Mesendoderm (in vitro differentiated cells): ENCODE measurements around the gene MRC1.

Experiments
- DNase-seq: peaks from one replicate; pipeline ENCODE4 v3.0.0; 2013
- H2AK5ac ChIP-seq: 2 replicates; pipeline ENCODE4 v1.6.1; 2013; ENCODE audit warnings: low read length, inconsistent platforms
- H2BK120ac ChIP-seq: 2 replicates; pipeline ENCODE4 v1.6.1; 2013; ENCODE audit warnings: low read depth, mild to moderate bottlenecking, low read length, moderate library complexity, mixed read lengths
- H2BK15ac ChIP-seq: replicated peaks from 2 replicates; pipeline ENCODE4 v1.6.1; 2013; ENCODE audit warnings: low read depth, mild to moderate bottlenecking, moderate library complexity
- H2BK5ac ChIP-seq: 2 replicates; pipeline ENCODE4 v1.6.1; 2013; ENCODE audit warnings: low read length, inconsistent platforms
- H3K18ac ChIP-seq: 2 replicates; pipeline ENCODE4 v1.6.1; 2013; ENCODE audit warnings: mild to moderate bottlenecking, low read length, mixed read lengths
- H3K23ac ChIP-seq: one replicate; pipeline ENCODE4 v1.6.1; 2013; ENCODE audit warnings: low read length
- H3K27ac ChIP-seq: 2 replicates; pipeline ENCODE4 v1.5.1; 2013; ENCODE audit warnings: low read depth, mild to moderate bottlenecking, inconsistent platforms, low read length, moderate library complexity
- H3K27me3 ChIP-seq: 2 replicates; pipeline ENCODE4 v1.6.1; 2013; ENCODE audit warnings: low read length, control low read depth, mild to moderate bottlenecking, inconsistent platforms; ENCODE audit not compliant: insufficient read depth, poor library complexity
- H3K36me3 ChIP-seq: 2 replicates; pipeline ENCODE4 v1.6.1; 2013; ENCODE audit warnings: low read length, inconsistent platforms; ENCODE audit not compliant: control insufficient read depth, insufficient read depth
- H3K4ac ChIP-seq: one replicate; pipeline ENCODE4 v1.6.1; 2013; ENCODE audit warnings: low read depth, mild to moderate bottlenecking, low read length, moderate library complexity
- H3K4me1 ChIP-seq: 2 replicates; pipeline ENCODE4 v1.6.1; 2013; ENCODE audit warnings: low read depth, low read length, inconsistent platforms; ENCODE audit not compliant: control insufficient read depth
- H3K4me2 ChIP-seq: 2 replicates; pipeline ENCODE4 v1.6.1; 2013; ENCODE audit warnings: low read length
- H3K4me3 ChIP-seq: 2 replicates; pipeline ENCODE4 v1.5.1; 2013; ENCODE audit warnings: mild to moderate bottlenecking, low read length
- H3K56ac ChIP-seq: one replicate; pipeline ENCODE4 v1.6.1; 2013; ENCODE audit warnings: low read length
- H3K79me1 ChIP-seq: 2 replicates; pipeline ENCODE4 v1.6.1; 2013; ENCODE audit warnings: low read length, inconsistent platforms
- H3K79me2 ChIP-seq: 2 replicates; pipeline ENCODE4 v1.6.1; 2013; ENCODE audit warnings: mild to moderate bottlenecking, low read length; ENCODE audit not compliant: control insufficient read depth, insufficient read depth
- H3K9ac ChIP-seq: 2 replicates; pipeline ENCODE4 v1.6.1; 2013; ENCODE audit warnings: low read length, inconsistent platforms
- H4K5ac ChIP-seq: one replicate; pipeline ENCODE4 v1.6.1; 2013; ENCODE audit warnings: low read length
- H4K8ac ChIP-seq: one replicate; pipeline ENCODE4 v1.6.1; 2013; ENCODE audit warnings: low read depth, mild to moderate bottlenecking, control low read depth, low read length, moderate library complexity
- WGBS: extraction: QIAGEN DNeasy Blood & Tissue Kit; methylation state at CpG from one replicate; pipeline ENCODE4 v1.1.7; 2013; ENCODE audit warnings: low lambda C conversion rate, missing lambda C conversion rate; ENCODE audit not compliant: insufficient coverage; ENCODE audit errors: extremely low coverage; 5-methylcytosine and 5-hydroxymethylcytosine counted together

MRC1 gene

DNA sequence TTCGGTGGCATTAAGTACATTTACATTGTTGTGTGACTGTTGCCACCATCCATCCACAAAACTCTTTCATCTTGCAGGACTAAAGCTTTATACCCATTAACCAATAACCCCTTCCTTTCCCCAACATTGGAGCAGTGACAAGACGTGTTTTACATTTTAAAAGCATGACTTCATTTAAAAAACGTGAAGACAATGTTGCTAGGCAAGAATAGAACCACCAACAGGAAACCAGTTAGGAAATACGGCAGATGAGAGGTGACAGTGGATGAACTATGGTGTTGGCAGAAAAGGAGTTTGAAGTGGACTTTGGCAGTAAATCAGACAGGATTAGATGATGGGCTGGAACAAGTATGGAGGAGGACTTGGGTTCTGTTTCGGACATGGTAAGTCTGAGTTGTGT is 40.2 kb upstream of the MRC1 start:
- WGBS: no CpG with 5 or more reads among the region's 5 CpGs

GRCh38 chr10:17771017-17771416 is 38.1 kb upstream of the MRC1 start:
- Histone ChIP-seq H2BK120ac (no peak overlapping the region), H3K4me1 (no peaks in the 10 kb centered on the region), H2BK15ac (no peak overlapping the region), H3K9ac (no peak overlapping the region), H3K27me3 (no peaks in the 10 kb centered on the region), H3K4ac (no peak overlapping the region), H2AK5ac (no peak overlapping the region), H3K23ac (no peak overlapping the region), H4K8ac (no peak overlapping the region), H3K4me3 (no peak overlapping the region), H3K79me1 (no peaks in the 10 kb centered on the region), H3K18ac (no peak overlapping the region), H2BK5ac (no peak overlapping the region), H3K79me2 (no peaks in the 10 kb centered on the region), H4K5ac (no peak overlapping the region), H3K27ac (no peak overlapping the region), H3K36me3 (no peaks in the 10 kb centered on the region), H3K4me2 (no peak overlapping the region), H3K56ac (no peak overlapping the region)
- no CpG with 5 or more reads among the region's 4 CpGs for WGBS
- DNase-seq: no peak

More for the DNA sequence above, 40.2 kb upstream of the MRC1 start:
- Histone ChIP-seq H3K79me2 (no peaks in the 10 kb centered on the region), H3K4me3 (no peak overlapping the region), H3K79me1 (no peaks in the 10 kb centered on the region), H3K56ac (no peak overlapping the region), H3K18ac (no peak overlapping the region), H3K36me3 (no peaks in the 10 kb centered on the region), H4K5ac (no peak overlapping the region), H3K4me2 (no peak overlapping the region), H3K27ac (no peak overlapping the region), H2BK120ac (no peak overlapping the region), H3K4ac (no peak overlapping the region), H3K23ac (no peak overlapping the region), H2BK15ac (no peak overlapping the region), H3K9ac (no peak overlapping the region), H4K8ac (no peak overlapping the region), H3K4me1 (no peaks in the 10 kb centered on the region), H2BK5ac (no peak overlapping the region), H2AK5ac (no peak overlapping the region), H3K27me3 (peaks cover 3% of the 10 kb centered on the region)
- peak; percentile 44 for DNase-seq

DNA sequence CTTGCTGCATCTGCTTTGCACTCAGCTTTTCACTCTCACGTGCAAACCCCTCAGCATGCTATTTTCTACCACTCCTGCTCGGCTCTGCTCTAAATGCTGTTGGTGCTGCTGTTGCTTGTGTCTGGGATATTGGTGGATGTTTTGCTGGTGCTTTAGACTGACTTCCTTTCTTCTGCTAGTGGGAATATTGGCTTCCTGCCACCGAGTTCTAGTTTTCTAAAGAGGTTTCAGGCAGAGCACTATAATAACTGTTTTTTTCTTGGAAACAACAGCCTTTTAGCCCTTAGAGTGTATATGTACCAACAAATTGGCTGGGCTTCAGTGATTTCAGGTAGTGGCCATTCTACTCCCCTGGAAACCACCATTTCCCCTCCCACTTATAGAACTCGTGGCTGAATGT is 29.4 kb upstream of the MRC1 start:
- no peak overlapping the region for H2BK5ac ChIP-seq
- H3K4me3 ChIP-seq: no peak overlapping the region
- no peak for DNase-seq
- H3K4ac ChIP-seq: no peak overlapping the region
- no peak overlapping the region for H3K27ac ChIP-seq
- no peak overlapping the region for H4K5ac ChIP-seq
- H4K8ac ChIP-seq: no peak overlapping the region
- no peak overlapping the region for H3K23ac ChIP-seq
- H3K79me2 ChIP-seq: no peaks in the 10 kb centered on the region
- no peak overlapping the region for H3K4me2 ChIP-seq
- no peak overlapping the region for H3K9ac ChIP-seq
- no peaks in the 10 kb centered on the region for H3K36me3 ChIP-seq
- no peak overlapping the region for H2AK5ac ChIP-seq
- no peaks in the 10 kb centered on the region for H3K27me3 ChIP-seq
- no peak overlapping the region for H3K18ac ChIP-seq
- no peak overlapping the region for H2BK15ac ChIP-seq
- H3K79me1 ChIP-seq: no peaks in the 10 kb centered on the region
- H3K56ac ChIP-seq: no peak overlapping the region
- H3K4me1 ChIP-seq: no peaks in the 10 kb centered on the region
- H2BK120ac ChIP-seq: no peak overlapping the region
- WGBS: no CpG with 5 or more reads among the region's 4 CpGs

- no peak overlapping the region for H2AK5ac ChIP-seq
- no peak overlapping the region for H2BK15ac ChIP-seq
- no peak overlapping the region for H3K4me3 ChIP-seq
- H3K27me3 ChIP-seq: no peaks in the 10 kb centered on the region
- H4K8ac ChIP-seq: no peak overlapping the region
- no peak overlapping the region for H3K56ac ChIP-seq
- H3K4me1 ChIP-seq: no peaks in the 10 kb centered on the region
- no peaks in the 10 kb centered on the region for H3K79me1 ChIP-seq
- H3K23ac ChIP-seq: no peak overlapping the region
- H3K36me3 ChIP-seq: no peaks in the 10 kb centered on the region
- no peak overlapping the region for H3K27ac ChIP-seq
- no peak overlapping the region for H3K9ac ChIP-seq
- no peak overlapping the region for H4K5ac ChIP-seq
- H2BK5ac ChIP-seq: no peak overlapping the region
- no peak overlapping the region for H2BK120ac ChIP-seq
- no peaks in the 10 kb centered on the region for H3K79me2 ChIP-seq
- DNase-seq: no peak
- no peak overlapping the region for H3K18ac ChIP-seq
- no peak overlapping the region for H3K4me2 ChIP-seq
- H3K4ac ChIP-seq: no peak overlapping the region
- WGBS: no CpG with 5 or more reads among the region's 4 CpGs
Observed at GRCh38 chr10:17780727-17781126, 28.4 kb upstream of the MRC1 start.

DNA sequence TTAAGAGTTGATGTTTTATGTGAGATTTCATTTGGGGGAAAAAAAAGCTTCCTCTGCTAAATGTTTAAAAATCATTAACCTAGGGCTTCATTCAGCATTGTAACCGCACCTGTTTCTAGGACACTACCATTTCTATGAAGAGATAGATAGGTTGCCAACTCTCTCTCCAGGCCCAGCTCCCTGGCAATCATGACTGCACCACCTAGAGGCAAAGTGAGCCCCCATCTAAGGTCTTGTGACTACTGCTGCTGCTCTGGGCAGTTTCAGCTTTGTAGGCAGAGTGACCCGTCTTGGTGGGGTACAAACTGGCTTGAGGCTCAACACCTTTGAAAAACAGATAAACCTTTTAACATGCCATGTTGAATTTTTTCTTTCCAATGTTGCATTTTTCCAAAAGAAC is 27.3 kb upstream of the MRC1 start:
- H2BK15ac ChIP-seq: no peak overlapping the region
- no peak overlapping the region for H2AK5ac ChIP-seq
- no peak overlapping the region for H3K9ac ChIP-seq
- H3K4me3 ChIP-seq: no peak overlapping the region
- no peak overlapping the region for H2BK120ac ChIP-seq
- no peak overlapping the region for H4K5ac ChIP-seq
- H3K27ac ChIP-seq: no peak overlapping the region
- H2BK5ac ChIP-seq: no peak overlapping the region
- H4K8ac ChIP-seq: no peak overlapping the region
- H3K23ac ChIP-seq: no peak overlapping the region
- no peak overlapping the region for H3K56ac ChIP-seq
- H3K36me3 ChIP-seq: no peaks in the 10 kb centered on the region
- no peaks in the 10 kb centered on the region for H3K4me1 ChIP-seq
- WGBS: no CpG with 5 or more reads among the region's 2 CpGs
- no peaks in the 10 kb centered on the region for H3K79me1 ChIP-seq
- DNase-seq: peak; percentile 53
- no peak overlapping the region for H3K4me2 ChIP-seq
- no peak overlapping the region for H3K18ac ChIP-seq
- no peaks in the 10 kb centered on the region for H3K27me3 ChIP-seq
- no peaks in the 10 kb centered on the region for H3K79me2 ChIP-seq
- no peak overlapping the region for H3K4ac ChIP-seq

DNA sequence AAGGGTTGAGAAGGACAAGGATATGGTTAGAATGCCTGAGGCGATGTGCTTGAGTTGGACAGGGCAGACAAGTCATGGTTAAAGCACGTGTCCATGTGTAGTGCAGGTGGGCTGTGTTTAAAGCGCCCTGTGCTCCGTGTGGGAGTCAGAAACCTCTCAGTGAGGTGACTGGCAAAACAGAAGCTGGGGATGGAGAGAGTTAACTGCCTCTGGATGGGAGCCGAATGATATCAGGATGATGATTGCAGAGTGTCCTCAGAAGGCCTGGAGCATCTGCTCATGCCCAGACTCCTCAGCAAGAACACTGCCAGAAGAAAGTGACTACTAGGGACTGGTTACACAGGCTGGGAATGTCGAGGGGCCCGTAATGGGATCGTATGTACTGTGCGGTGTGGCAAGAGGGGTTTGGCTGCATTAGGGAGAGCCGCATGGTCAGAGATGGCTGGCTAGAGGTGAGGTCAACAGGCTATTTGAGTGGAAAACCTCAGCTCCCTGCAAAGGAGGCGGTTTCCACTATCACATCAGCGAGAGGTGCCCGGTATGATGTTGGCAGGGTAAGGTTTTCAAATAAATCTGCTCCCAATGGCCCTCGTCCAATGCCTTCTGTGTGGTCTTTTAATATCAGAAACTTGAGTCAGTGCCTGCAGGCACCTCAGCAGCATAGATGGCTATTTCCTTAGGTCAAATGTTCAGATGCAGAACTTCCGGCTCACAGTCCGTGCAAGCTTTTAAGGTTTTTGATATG is 26.1 kb upstream of the MRC1 start:
- WGBS: no CpG with 5 or more reads among the region's 16 CpGs
- H2BK5ac ChIP-seq: no peak overlapping the region
- H4K8ac ChIP-seq: no peak overlapping the region
- no peaks in the 10 kb centered on the region for H3K79me2 ChIP-seq
- H3K27me3 ChIP-seq: no peaks in the 10 kb centered on the region
- H2BK120ac ChIP-seq: no peak overlapping the region
- no peak overlapping the region for H3K56ac ChIP-seq
- H4K5ac ChIP-seq: no peak overlapping the region
- no peaks in the 10 kb centered on the region for H3K36me3 ChIP-seq
- H3K4me2 ChIP-seq: no peak overlapping the region
- H3K4me1 ChIP-seq: no peaks in the 10 kb centered on the region
- no peak overlapping the region for H3K18ac ChIP-seq
- no peak overlapping the region for H3K4ac ChIP-seq
- no peak for DNase-seq
- no peaks in the 10 kb centered on the region for H3K79me1 ChIP-seq
- no peak overlapping the region for H3K4me3 ChIP-seq
- no peak overlapping the region for H3K27ac ChIP-seq
- no peak overlapping the region for H3K9ac ChIP-seq
- no peak overlapping the region for H2BK15ac ChIP-seq
- H2AK5ac ChIP-seq: no peak overlapping the region
- H3K23ac ChIP-seq: no peak overlapping the region
